HL-60 (cell line): ENCODE results near the gene PSRC1.

Experiments
- CTCF ChIP-seq: IDR thresholded peaks from one replicate; pipeline ENCODE4 v1.5.1; 2011; ENCODE audit warnings: low read length, control low read depth, inconsistent platforms; ENCODE audit not compliant: insufficient read depth
- GABPA ChIP-seq: IDR thresholded peaks from 2 replicates; pipeline ENCODE4 v1.6.1; 2012; ENCODE audit warnings: low read depth
- POLR2AphosphoS5 ChIP-seq: IDR thresholded peaks from 2 replicates; pipeline ENCODE4 v1.6.1; 2012; ENCODE audit warnings: low read depth
- REST ChIP-seq: IDR thresholded peaks from 2 replicates; pipeline ENCODE4 v1.6.1; 2012; ENCODE audit warnings: low read depth; ENCODE audit not compliant: insufficient replicate concordance
- SPI1 ChIP-seq: IDR thresholded peaks from 2 replicates; pipeline ENCODE4 v1.6.1; 2012; ENCODE audit warnings: low read depth, mild to moderate bottlenecking, borderline replicate concordance

- TF ChIP-seq CTCF (no peak), POLR2AphosphoS5 (no peak), REST (no peak), GABPA (no peak), SPI1 (no peak)
These were observed 21.4 kb downstream of the PSRC1 start for GRCh38 chr1:109261578-109261977.
